WI38 (cell line): ENCODE data around the gene TMEM167A.

Source experiments
- H3K4me3 ChIP-seq: 2 replicates; pipeline ENCODE4 v1.5.1; 2011; ENCODE audit warnings: low read depth, mild to moderate bottlenecking, control low read depth, low read length
- CTCF ChIP-seq: IDR thresholded peaks from 2 replicates; pipeline ENCODE4 v1.5.1; 2012; ENCODE audit warnings: low read depth, mild to moderate bottlenecking, control low read depth, low read length

The TMEM167A gene

GRCh38 chr5:83066548-83067110 is 10.6 kb downstream of the TMEM167A start:
- H3K4me3 ChIP-seq: no peak overlapping the region
- TF ChIP-seq CTCF: no peak

GRCh38 chr5:83059341-83059740 is 17.9 kb downstream of the TMEM167A start:
- H3K4me3 ChIP-seq: no peak overlapping the region
- no peak for TF ChIP-seq CTCF

GRCh38 chr5:83058726-83059125 is 18.5 kb downstream of the TMEM167A start:
- TF ChIP-seq CTCF: no peak
- H3K4me3 ChIP-seq: no peak overlapping the region

GRCh38 chr5:83055166-83055565 is 22.0 kb downstream of the TMEM167A start:
- no peak overlapping the region for H3K4me3 ChIP-seq
- TF ChIP-seq CTCF: no peak

- no peak overlapping the region for H3K4me3 ChIP-seq
- no peak for TF ChIP-seq CTCF
Measured at GRCh38 chr5:83050723-83051340, 26.4 kb downstream of the TMEM167A start.

- TF ChIP-seq CTCF: no peak
- no peak overlapping the region for H3K4me3 ChIP-seq
Measured at GRCh38 chr5:83049370-83049885, 27.8 kb downstream of the TMEM167A start.

- H3K4me3 ChIP-seq: no peak overlapping the region
- TF ChIP-seq CTCF: no peak
Measured at GRCh38 chr5:83048811-83049210, 28.4 kb downstream of the TMEM167A start.
